ENCODE results near the gene RNASE13.

GRCh38 chr14:20988717-20989470 is 45.7 kb downstream of the RNASE13 start:
- TF ChIP-seq, protein P1, sequence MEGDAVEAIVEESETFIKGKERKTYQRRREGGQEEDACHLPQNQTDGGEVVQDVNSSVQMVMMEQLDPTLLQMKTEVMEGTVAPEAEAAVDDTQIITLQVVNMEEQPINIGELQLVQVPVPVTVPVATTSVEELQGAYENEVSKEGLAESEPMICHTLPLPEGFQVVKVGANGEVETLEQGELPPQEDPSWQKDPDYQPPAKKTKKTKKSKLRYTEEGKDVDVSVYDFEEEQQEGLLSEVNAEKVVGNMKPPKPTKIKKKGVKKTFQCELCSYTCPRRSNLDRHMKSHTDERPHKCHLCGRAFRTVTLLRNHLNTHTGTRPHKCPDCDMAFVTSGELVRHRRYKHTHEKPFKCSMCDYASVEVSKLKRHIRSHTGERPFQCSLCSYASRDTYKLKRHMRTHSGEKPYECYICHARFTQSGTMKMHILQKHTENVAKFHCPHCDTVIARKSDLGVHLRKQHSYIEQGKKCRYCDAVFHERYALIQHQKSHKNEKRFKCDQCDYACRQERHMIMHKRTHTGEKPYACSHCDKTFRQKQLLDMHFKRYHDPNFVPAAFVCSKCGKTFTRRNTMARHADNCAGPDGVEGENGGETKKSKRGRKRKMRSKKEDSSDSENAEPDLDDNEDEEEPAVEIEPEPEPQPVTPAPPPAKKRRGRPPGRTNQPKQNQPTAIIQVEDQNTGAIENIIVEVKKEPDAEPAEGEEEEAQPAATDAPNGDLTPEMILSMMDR (IDR thresholded peaks at IDR 0.05), result no peak
- no peak for TF ChIP-seq POLR2A (IDR thresholded peaks at IDR 0.05)

Data from body of pancreas (tissue), 4 donors.